ENCODE measurements around the gene RXRA. TPM values are rescaled to one million over a fixed set of nuclear protein-coding genes. Genes with fewer than 3 reads are reported as not detected.

The RXRA gene
- total and polyA plus RNA-seq, 2 of the 13 experiments (the other 11 are each of a cell fraction or from before 2014, with no cell fraction given): 18.9 to 29.2 TPM

DNA sequence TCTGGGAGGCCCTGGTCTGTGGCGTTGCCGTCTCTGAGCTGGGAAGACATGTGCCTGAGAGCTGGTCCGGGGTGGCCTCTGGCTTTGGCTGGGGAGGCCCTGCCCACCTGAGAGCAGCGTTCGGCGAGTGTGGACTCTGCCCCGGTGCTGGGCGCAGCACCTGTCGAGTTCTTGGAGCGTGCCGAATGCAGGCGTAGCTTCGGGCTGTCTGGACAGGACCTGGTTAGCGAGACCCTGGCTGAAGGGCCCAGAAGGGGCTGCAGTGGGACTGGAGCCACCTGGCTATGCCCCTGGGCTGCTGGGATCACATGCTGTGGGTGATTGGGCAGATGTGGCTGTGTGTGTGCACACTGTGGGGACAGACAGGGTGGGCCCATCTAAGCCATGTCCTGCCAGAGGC lies 56.5 kb downstream of the RXRA start (continued):
- no peak for TF ChIP-seq SIN3A (IDR thresholded peaks at IDR 0.05; ENCODE audit: borderline replicate concordance, low read depth, low read length)
- TF ChIP-seq SRSF1 (optimal IDR thresholded peaks at IDR 0.05; ENCODE audit: low read depth, low read length): no peak
- TF ChIP-seq ZBTB38 (CRISPR knock-in tag; IDR thresholded peaks at IDR 0.05): peak; percentile 59; the same call in 1 of the 2 replicates
- TF ChIP-seq, protein P1, sequence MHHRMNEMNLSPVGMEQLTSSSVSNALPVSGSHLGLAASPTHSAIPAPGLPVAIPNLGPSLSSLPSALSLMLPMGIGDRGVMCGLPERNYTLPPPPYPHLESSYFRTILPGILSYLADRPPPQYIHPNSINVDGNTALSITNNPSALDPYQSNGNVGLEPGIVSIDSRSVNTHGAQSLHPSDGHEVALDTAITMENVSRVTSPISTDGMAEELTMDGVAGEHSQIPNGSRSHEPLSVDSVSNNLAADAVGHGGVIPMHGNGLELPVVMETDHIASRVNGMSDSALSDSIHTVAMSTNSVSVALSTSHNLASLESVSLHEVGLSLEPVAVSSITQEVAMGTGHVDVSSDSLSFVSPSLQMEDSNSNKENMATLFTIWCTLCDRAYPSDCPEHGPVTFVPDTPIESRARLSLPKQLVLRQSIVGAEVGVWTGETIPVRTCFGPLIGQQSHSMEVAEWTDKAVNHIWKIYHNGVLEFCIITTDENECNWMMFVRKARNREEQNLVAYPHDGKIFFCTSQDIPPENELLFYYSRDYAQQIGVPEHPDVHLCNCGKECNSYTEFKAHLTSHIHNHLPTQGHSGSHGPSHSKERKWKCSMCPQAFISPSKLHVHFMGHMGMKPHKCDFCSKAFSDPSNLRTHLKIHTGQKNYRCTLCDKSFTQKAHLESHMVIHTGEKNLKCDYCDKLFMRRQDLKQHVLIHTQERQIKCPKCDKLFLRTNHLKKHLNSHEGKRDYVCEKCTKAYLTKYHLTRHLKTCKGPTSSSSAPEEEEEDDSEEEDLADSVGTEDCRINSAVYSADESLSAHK (CRISPR knock-in tag; IDR thresholded peaks at IDR 0.05; ENCODE audit: borderline replicate concordance): no peak
- no peak for TF ChIP-seq ZSCAN20 (CRISPR knock-in tag; IDR thresholded peaks at IDR 0.05; ENCODE audit: borderline replicate concordance)
- TF ChIP-seq, protein P2, sequence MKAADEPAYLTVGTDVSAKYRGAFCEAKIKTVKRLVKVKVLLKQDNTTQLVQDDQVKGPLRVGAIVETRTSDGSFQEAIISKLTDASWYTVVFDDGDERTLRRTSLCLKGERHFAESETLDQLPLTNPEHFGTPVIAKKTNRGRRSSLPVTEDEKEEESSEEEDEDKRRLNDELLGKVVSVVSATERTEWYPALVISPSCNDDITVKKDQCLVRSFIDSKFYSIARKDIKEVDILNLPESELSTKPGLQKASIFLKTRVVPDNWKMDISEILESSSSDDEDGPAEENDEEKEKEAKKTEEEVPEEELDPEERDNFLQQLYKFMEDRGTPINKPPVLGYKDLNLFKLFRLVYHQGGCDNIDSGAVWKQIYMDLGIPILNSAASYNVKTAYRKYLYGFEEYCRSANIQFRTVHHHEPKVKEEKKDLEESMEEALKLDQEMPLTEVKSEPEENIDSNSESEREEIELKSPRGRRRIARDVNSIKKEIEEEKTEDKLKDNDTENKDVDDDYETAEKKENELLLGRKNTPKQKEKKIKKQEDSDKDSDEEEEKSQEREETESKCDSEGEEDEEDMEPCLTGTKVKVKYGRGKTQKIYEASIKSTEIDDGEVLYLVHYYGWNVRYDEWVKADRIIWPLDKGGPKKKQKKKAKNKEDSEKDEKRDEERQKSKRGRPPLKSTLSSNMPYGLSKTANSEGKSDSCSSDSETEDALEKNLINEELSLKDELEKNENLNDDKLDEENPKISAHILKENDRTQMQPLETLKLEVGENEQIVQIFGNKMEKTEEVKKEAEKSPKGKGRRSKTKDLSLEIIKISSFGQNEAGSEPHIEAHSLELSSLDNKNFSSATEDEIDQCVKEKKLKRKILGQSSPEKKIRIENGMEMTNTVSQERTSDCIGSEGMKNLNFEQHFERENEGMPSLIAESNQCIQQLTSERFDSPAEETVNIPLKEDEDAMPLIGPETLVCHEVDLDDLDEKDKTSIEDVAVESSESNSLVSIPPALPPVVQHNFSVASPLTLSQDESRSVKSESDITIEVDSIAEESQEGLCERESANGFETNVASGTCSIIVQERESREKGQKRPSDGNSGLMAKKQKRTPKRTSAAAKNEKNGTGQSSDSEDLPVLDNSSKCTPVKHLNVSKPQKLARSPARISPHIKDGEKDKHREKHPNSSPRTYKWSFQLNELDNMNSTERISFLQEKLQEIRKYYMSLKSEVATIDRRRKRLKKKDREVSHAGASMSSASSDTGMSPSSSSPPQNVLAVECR (CRISPR knock-in tag; IDR thresholded peaks at IDR 0.05; ENCODE audit: borderline replicate concordance): peak; percentile 20; the same call in 1 of the 2 replicates
- TF ChIP-seq, protein P3, sequence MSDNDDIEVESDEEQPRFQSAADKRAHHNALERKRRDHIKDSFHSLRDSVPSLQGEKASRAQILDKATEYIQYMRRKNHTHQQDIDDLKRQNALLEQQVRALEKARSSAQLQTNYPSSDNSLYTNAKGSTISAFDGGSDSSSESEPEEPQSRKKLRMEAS (IDR thresholded peaks at IDR 0.05): peak; percentile 62
- TF ChIP-seq ZZZ3 (CRISPR knock-in tag; IDR thresholded peaks at IDR 0.05; ENCODE audit: borderline replicate concordance): 0 out of 2 replicates have a peak, but pooled peaks have one; percentile 18
- TF ChIP-seq HNRNPL (IDR thresholded peaks at IDR 0.05; ENCODE audit: low read depth, low read length): peak; percentile 69; the same call in 1 of the 2 replicates
- TF ChIP-seq ZNF44 (CRISPR knock-in tag; IDR thresholded peaks at IDR 0.05): no peak
- TF ChIP-seq, protein P4, sequence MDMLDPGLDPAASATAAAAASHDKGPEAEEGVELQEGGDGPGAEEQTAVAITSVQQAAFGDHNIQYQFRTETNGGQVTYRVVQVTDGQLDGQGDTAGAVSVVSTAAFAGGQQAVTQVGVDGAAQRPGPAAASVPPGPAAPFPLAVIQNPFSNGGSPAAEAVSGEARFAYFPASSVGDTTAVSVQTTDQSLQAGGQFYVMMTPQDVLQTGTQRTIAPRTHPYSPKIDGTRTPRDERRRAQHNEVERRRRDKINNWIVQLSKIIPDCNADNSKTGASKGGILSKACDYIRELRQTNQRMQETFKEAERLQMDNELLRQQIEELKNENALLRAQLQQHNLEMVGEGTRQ (IDR thresholded peaks at IDR 0.05; ENCODE audit: low read depth, low read length): no peak
- TF ChIP-seq, protein P4 (CRISPR knock-in tag; IDR thresholded peaks at IDR 0.05; ENCODE audit: borderline replicate concordance): no peak
- no peak for TF ChIP-seq ZNF326 (CRISPR knock-in tag; IDR thresholded peaks at IDR 0.05; ENCODE audit: borderline replicate concordance)
- TF ChIP-seq, protein P5, sequence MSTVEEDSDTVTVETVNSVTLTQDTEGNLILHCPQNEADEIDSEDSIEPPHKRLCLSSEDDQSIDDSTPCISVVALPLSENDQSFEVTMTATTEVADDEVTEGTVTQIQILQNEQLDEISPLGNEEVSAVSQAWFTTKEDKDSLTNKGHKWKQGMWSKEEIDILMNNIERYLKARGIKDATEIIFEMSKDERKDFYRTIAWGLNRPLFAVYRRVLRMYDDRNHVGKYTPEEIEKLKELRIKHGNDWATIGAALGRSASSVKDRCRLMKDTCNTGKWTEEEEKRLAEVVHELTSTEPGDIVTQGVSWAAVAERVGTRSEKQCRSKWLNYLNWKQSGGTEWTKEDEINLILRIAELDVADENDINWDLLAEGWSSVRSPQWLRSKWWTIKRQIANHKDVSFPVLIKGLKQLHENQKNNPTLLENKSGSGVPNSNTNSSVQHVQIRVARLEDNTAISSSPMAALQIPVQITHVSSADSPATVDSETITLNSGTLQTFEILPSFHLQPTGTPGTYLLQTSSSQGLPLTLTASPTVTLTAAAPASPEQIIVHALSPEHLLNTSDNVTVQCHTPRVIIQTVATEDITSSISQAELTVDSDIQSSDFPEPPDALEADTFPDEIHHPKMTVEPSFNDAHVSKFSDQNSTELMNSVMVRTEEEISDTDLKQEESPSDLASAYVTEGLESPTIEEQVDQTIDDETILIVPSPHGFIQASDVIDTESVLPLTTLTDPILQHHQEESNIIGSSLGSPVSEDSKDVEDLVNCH (CRISPR knock-in tag; IDR thresholded peaks at IDR 0.05): no peak
